D341Med (cell line): ENCODE data around the gene EIF3J.
"Not testable (repeated sequence)": the region's sequence is repeated elsewhere in the genome, so short reads cannot be mapped to it uniquely, and the experiment has no call there.

Experiments
- DNase-seq: peaks from one replicate; pipeline ENCODE4 v3.0.0; 2012; ENCODE audit warnings: low spot score

Gene EIF3J

DNA sequence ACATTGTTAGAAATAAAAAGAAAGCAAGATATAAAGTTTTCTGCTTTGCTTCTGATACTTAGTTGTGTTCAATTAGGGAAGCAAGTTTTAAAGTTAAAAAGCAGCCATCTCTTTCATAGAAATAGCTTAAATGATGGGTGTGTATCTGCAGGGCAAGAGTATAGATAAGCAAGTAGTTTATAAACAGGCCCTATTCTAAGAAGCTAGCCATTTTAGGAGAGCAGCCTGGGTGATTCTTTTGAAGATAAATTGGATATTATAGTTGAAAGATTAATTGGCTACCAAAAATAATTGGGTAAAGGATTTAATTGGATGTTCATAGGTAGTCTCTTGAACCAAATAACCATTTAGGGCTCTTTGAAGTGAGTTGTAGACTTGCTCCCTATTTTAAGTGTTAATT, 5.6 kb downstream of the EIF3J start:
- DNase-seq, result no peak

- DNase-seq, result not testable (repeated sequence)
Measured at GRCh38 chr15:44544745-44545144, 7.8 kb downstream of the EIF3J start.

- DNase-seq, result no peak
Measured at GRCh38 chr15:44545913-44546802, 9.2 kb downstream of the EIF3J start.

GRCh38 chr15:44549152-44549551, 12.2 kb downstream of the EIF3J start:
- not testable (repeated sequence) for DNase-seq

- DNase-seq, result no peak
Measured at GRCh38 chr15:44550256-44550655, 13.3 kb downstream of the EIF3J start.

DNA sequence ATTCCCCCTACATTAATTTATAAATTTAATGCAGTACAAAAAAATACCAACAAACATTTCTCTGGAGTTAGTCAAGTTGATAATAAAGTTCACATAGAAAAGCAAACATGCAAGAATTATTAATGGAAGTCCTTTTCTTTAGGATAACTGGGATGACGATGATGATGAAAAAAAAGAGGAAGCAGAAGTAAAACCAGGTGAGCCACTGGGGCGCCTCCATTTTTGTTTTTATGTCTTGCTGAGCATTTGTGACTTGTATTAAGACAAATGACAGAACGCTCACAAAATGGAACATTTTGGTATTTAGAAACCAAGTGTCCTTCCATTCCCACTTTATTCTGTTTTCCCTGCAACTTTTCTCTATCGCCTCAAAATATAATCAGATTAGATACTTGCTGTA, 13.8 kb downstream of the EIF3J start:
- no peak for DNase-seq

- no peak for DNase-seq
Measured at GRCh38 chr15:44554934-44555723, 18.2 kb downstream of the EIF3J start.

DNA sequence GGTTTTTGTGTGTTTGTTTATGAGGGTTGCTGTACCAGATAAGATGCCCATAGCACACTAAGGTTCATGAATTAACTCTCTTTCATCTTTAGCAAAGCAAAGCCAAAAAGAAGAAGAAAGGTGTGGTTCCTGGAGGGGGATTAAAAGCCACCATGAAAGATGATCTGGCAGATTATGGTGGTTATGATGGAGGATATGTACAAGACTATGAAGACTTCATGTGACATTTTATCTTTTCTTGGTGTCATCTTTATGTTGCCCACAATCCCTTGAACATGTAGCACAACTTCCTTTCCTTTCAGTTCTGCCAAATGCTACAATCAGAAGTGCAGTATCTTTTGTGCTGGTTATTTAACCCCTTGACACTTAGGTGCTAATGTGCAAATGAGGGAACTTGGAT, 24.0 kb downstream of the EIF3J start:
- DNase-seq, result not testable (repeated sequence)

DNA sequence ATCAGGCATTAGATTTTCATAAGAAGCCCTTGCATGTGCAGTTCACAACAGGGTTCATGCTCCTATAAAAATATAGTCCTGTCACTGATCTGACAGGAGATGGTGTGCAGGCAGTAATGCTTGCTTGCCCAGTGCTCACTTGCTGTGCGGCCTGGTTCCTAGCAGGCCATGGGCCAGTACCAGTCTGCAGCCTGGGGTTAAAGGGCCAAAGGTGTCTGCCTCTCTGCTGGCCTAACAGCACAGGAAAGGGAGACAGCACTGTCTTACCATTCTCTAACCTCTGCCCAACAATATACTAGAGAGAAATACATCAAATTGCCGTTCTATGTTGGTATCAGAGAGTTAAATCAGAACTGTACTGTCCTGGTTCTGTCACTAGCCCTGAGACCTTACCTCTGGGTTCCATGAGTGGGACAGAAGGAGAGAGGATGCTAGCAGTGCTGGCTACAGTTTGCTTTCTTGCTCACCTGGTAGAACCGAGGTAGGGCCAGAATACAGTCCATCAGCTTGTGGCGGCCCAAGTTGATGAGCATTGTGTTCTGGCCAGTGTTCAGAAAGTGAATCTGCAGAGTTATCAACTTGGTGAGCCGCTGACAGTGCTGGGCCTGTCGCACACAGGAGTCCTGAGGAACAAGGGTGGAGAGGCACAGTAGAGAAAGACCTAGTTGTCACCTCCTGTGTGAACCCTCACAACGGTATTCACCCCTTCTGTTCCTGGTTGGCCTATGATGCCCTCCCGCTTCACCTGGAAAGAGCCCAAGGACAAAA, 28.6 kb downstream of the EIF3J start:
- no peak for DNase-seq

DNA sequence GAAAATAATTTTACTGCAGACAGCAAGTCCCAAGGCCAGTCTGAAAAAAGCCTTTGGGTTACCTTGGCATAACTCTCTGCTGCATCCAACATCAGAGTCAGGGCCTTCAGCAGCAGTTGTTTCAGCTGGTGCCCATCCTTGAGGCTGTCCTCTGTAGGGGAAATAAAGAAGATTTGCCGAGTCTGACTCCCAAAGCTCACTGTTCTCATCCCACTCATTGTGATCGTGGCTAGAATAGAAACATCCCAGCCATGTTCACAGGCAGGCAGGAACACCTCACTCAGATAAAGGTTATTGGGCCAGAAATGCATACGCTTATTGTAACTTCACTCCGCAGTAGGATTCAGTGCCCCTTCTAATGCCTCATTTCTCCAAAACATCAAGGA, 29.2 kb downstream of the EIF3J start:
- DNase-seq, result no peak

- DNase-seq, result no peak
Measured at GRCh38 chr15:44568338-44568737, 31.4 kb downstream of the EIF3J start.

GRCh38 chr15:44569316-44569715, 32.4 kb downstream of the EIF3J start:
- DNase-seq, result no peak

DNA sequence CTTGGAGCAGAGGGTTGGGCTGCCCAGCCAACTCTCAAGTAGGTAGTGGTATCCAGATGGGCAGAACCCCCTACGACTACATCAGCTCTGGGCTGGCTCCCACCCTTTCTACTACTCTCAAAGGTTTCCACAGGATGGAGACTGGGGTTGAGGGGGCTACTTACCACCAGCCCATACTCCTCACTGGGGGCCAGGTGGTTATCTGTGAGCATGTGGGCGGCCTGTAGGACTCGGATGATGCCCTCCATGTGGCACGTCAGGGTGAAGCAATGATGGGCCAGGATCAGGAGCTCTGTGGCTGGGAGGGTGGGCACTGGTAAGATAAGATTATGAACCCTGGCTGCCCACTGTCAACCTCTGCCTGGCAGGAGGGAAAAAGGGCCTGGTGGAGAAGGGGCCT, 33.4 kb downstream of the EIF3J start:
- DNase-seq, result peak; percentile 24

DNA sequence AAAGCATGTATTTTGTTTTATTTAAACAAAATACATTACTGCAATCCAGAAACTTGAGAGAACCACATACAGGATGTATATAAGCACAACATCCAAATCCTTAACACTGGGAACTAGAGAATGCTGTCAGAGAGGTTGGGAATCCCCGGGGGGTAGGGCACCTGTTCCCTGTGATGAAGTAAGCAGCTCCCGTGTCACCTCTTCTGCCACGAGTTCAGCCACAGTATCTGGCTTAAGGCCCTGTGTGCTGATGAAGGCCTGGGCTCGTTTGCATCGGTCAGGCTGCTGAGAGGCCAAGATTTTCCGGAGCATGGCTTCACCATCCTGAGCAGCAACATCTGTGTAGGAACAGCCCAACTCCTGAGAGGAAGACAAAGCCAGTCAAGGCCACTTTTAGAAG, 36.4 kb downstream of the EIF3J start:
- no peak for DNase-seq

DNA sequence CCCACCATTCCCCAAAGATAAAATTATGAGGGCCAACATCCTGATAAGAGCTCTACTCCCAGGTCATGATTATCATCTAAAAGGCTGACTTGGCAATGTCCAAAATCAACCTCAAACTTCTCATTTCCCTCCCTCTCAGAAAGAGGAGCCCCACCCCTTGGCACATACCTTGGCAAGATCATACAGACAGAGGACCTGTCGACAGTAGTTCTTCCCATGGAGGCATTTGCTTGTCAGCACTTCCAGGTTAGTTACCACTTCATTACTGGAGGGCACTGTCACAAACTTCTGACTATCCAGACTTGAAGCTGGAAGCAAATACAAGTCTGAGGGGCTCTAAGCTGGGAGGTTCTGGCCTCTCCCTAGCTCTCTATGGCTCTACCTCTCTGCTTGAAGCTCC, 37.8 kb downstream of the EIF3J start:
- no peak for DNase-seq

- no peak for DNase-seq
Measured at GRCh38 chr15:44580105-44580504, 43.2 kb downstream of the EIF3J start.

GRCh38 chr15:44584162-44584749, 47.3 kb downstream of the EIF3J start:
- peak; percentile 78 for DNase-seq

DNA sequence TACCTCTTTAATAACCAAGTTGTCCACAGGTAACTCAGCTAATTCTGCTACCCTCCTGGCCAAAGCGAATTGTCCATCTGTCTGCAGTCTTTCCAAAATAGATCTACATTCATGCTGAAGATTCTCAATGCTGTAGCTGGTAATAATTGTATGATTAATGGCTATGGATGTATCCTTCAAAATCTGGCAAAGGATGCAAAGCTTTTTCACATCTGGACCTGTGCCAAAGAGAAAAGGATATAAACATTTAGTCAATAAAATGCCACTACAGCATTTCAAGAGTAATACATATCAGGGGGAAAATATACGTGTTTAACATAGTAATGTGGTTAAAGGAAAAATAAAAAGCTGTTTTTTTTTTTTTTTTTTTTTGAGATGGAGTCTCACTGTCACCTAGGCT, 48.7 kb downstream of the EIF3J start:
- no peak for DNase-seq

DNA sequence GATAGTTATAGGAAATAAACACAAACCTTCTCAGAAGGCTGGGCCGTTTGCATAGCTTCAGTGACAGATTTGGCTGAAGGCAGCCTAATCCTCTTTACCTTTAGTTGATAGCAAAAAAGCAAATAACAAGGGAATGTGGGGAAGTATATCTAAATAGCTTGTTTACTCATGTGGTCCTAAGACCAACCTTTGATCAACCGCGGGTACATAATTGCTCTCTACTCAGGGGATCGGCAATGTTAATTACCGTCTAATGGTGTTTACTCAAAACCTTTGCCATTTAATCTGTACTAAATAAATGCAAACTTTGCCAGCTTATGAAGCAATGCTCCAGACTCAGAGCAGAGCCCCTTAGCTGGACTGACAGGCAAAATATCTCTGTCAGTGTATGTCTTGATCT, 51.6 kb downstream of the EIF3J start:
- DNase-seq, result no peak

DNA sequence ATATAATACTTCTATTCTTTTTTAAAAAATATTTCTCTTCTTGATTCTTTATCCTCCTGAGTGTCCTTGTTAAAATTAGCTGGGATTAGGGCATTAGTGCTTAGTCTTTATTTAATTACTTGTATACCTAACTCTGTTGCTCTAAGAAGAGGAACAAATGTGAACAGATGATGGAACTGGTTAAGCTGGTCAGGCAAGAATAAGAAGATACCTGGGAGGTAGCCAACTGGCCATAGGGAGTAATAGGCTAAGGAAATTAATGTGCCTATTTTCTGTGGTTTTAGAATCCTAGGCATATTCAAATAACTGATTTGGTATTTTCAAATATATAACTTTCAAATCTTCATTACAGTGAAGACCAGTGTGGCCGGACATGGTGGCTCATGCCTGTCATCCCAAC, 54.4 kb downstream of the EIF3J start:
- DNase-seq, result no peak

DNA sequence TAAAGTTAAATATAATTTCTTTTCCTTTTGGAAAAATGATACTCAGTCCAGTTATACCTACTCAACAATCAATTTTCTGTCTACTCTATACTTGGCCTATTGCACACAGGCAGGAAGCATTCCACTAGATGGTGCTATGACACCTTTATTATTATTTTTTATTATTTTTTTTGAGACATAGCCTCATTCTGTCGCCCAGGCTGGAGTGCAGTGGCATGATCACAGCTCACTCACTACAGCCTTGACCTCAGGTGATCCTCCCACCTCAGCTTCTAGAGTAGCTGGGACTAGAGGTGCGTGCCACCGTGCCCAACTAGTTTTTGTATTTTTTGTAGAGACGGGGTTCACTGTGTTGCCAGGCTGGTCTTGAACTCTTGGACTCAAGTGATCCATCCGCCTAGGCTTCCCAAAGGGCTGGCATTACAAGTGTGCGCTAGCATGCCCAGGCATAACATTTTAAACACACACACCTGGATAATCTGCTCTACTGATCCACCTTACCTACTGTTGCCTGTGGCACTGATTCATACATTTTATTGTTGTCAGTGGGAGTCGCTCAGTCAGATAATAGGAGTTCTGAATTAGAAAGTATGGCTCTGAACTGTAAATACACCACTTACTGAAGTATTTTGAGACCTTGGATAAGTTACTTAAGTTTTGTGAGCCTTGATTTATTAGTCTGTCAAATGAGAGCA, 56.2 kb downstream of the EIF3J start:
- DNase-seq, result no peak

DNA sequence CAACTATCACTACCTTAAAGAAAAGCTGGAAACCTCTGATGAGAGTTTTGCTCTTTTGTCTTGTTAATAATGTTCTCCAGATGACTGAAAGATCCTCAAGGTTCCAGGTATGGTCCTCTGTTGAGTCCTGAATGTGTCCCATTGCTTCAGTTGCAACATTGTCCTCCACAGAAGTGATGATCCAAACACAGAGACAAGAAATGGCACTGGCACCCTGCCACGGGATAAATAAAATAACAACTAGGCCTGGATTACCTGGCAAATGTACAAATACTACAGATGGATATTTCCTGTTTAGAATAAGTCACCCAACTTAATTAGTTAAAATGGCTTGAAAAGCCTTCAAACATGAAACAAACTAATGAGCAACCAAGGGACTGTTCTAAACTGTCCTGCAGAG, 58.3 kb downstream of the EIF3J start:
- no peak for DNase-seq
